SK-N-SH (cell line): ENCODE results near the gene AOAH. TPM values are rescaled to one million over a fixed set of nuclear protein-coding genes. Genes with fewer than 3 reads are reported as not detected.

Source experiments
- CTCF ChIA-PET: fragments of 300-600, 350-600 bp; formaldehyde crosslinking; extraction: SDS; loops from one replicate; lab custom pipeline; 2021; lab: Yijun Ruan, JAX
- POLR2A ChIA-PET: fragments of 350-600 bp; sonication (Branson Sonifier 250); formaldehyde crosslinking; extraction: SDS; loops from one replicate; lab custom pipeline; 2020; ENCODE audit warnings: antibody characterized with exemption, inconsistent platforms; lab: Yijun Ruan, JAX
- DNase-seq: peaks from one replicate; pipeline ENCODE4 v3.0.0; 2012
- H2AFZ ChIP-seq: fragments of 200-600 bp; sonication (generic); 2 replicates; pipeline ENCODE4 v1.8.1; 2016; ENCODE audit warnings: antibody characterized with exemption, mild to moderate bottlenecking, low read depth
- H3F3A ChIP-seq: fragments of 200-600 bp; sonication (generic); replicated peaks from 2 replicates; pipeline ENCODE3; 2016; ENCODE audit warnings: antibody characterized with exemption, mild to moderate bottlenecking; ENCODE audit not compliant: insufficient read depth
- H3K27ac ChIP-seq, 2 experiments: fragments of 200-500 bp in 1 of 2; fragments of 200-600 bp in 1 of 2; sonication (Bioruptor generic) in 1 of 2; sonication (generic), shearing (Covaris generic) in 1 of 2; 2 replicates each; pipeline versions ENCODE4 v1.5.1 to v1.6.1; 2014 to 2016; ENCODE audit warnings: low read depth in 2 of 2, inconsistent platforms in 1 of 2, low read length in 1 of 2, mild to moderate bottlenecking in 1 of 2, mixed read lengths in 1 of 2
- H3K27me3 ChIP-seq: fragments of 200-600 bp; sonication (generic), shearing (Covaris generic); 2 replicates; pipeline ENCODE4 v1.6.1; 2016; ENCODE audit warnings: mixed run types; ENCODE audit not compliant: insufficient read depth
- H3K36me3 ChIP-seq, 2 experiments: fragments of 200-500 bp in 1 of 2; fragments of 200-600 bp in 1 of 2; sonication (Bioruptor generic) in 1 of 2; sonication (generic) in 1 of 2; replicated peaks in 1 of 2; 2 replicates each; pipeline versions ENCODE3 to v1.5.1; 2014 to 2016; ENCODE audit warnings: low read length in 1 of 2, mild to moderate bottlenecking in 1 of 2; ENCODE audit not compliant: insufficient read depth in 2 of 2, control insufficient read depth in 1 of 2
- H3K4me1 ChIP-seq, 2 experiments: fragments of 200-500 bp in 1 of 2; fragments of 200-600 bp in 1 of 2; sonication (Bioruptor generic) in 1 of 2; sonication (generic), shearing (Covaris generic) in 1 of 2; 2 replicates each; pipeline versions ENCODE4 v1.5.1 to v1.6.1; 2014 to 2016; ENCODE audit warnings: low read depth in 1 of 2, low read length in 1 of 2, mixed run types in 1 of 2; ENCODE audit not compliant: insufficient read depth in 2 of 2, control insufficient read depth in 1 of 2
- H3K4me2 ChIP-seq: fragments of 200-600 bp; sonication (generic), shearing (Covaris generic); 2 replicates; pipeline ENCODE4 v1.6.1; 2017; ENCODE audit warnings: mixed run types
- H3K4me3 ChIP-seq, 2 experiments: fragments of 200-500 bp in 1 of 2; fragments of 200-600 bp in 1 of 2; sonication (Bioruptor generic) in 1 of 2; sonication (generic), shearing (Covaris generic) in 1 of 2; 2 replicates each; pipeline versions ENCODE4 v1.5.1 to v1.8.1; 2014 to 2016; ENCODE audit warnings: low read depth in 2 of 2, inconsistent platforms in 1 of 2, low read length in 1 of 2, mild to moderate bottlenecking in 1 of 2, mixed read lengths in 1 of 2, moderate library complexity in 1 of 2
- H3K79me2 ChIP-seq: fragments of 200-600 bp; sonication (generic); 2 replicates; pipeline ENCODE4 v1.8.1; 2017; ENCODE audit warnings: mild to moderate bottlenecking; ENCODE audit not compliant: insufficient read depth
- H3K9ac ChIP-seq: fragments of 200-600 bp; sonication (generic); 2 replicates; pipeline ENCODE4 v1.6.1; 2017; ENCODE audit warnings: mixed run types
- H3K9me2 ChIP-seq: fragments of 200-600 bp; sonication (generic); 2 replicates; pipeline ENCODE4 v1.6.1; 2017; ENCODE audit warnings: mixed run types
- H3K9me3 ChIP-seq: fragments of 200-600 bp; sonication (generic); 2 replicates; pipeline ENCODE4 v1.6.1; 2017; ENCODE audit warnings: mixed run types, mild to moderate bottlenecking, moderate library complexity
- H4K20me1 ChIP-seq: fragments of 200-600 bp; sonication (generic); 2 replicates; pipeline ENCODE4 v1.6.1; 2017; ENCODE audit warnings: mild to moderate bottlenecking, mixed run types; ENCODE audit not compliant: insufficient read depth
- FOSL2 ChIP-seq: IDR thresholded peaks from 2 replicates; pipeline ENCODE4 v1.4.0; 2012; ENCODE audit warnings: low read depth, mild to moderate bottlenecking, moderate library complexity, borderline replicate concordance
- GABPA ChIP-seq: IDR thresholded peaks from 2 replicates; pipeline ENCODE4 v1.4.0; 2012; ENCODE audit warnings: low read depth, mild to moderate bottlenecking
- MAX ChIP-seq: IDR thresholded peaks from 2 replicates; pipeline ENCODE4 v1.4.0; 2012; ENCODE audit warnings: low read depth
- MXI1 ChIP-seq: IDR thresholded peaks from 2 replicates; pipeline ENCODE4 v1.6.1; 2012; ENCODE audit warnings: mild to moderate bottlenecking, low read depth, low read length, improper control_type of control experiment
- NFIC ChIP-seq: IDR thresholded peaks from 2 replicates; pipeline ENCODE4 v1.4.0; 2012; ENCODE audit warnings: borderline replicate concordance
- POLR2AphosphoS5 ChIP-seq: IDR thresholded peaks from 2 replicates; pipeline ENCODE4 v1.6.1; 2012; ENCODE audit warnings: low read depth, low read length
- RXRA ChIP-seq: IDR thresholded peaks from 2 replicates; pipeline ENCODE4 v1.4.0; 2012; ENCODE audit warnings: low read depth, mild to moderate bottlenecking, borderline replicate concordance
- SIN3A ChIP-seq: IDR thresholded peaks from 2 replicates; pipeline ENCODE4 v1.6.1; 2012; ENCODE audit warnings: low read depth, mild to moderate bottlenecking, low read length, moderate library complexity, borderline replicate concordance
- TAF1 ChIP-seq: IDR thresholded peaks from 2 replicates; pipeline ENCODE4 v1.6.1; 2012; ENCODE audit warnings: low read depth, mild to moderate bottlenecking, low read length, moderate library complexity, borderline replicate concordance
- TCF12 ChIP-seq: IDR thresholded peaks from 2 replicates; pipeline ENCODE4 v1.4.0; 2012
- USF1 ChIP-seq: IDR thresholded peaks from 2 replicates; pipeline ENCODE4 v1.4.0; 2012; ENCODE audit warnings: low read depth, borderline replicate concordance
- YY1 ChIP-seq: IDR thresholded peaks from 2 replicates; pipeline ENCODE4 v1.4.0; 2012; ENCODE audit warnings: low read depth, mild to moderate bottlenecking
- WGBS: methylation state at CpG from one replicate; pipeline ENCODE4 v1.1.6; 2017; ENCODE audit warnings: low lambda C conversion rate; 5-methylcytosine and 5-hydroxymethylcytosine counted together
- polyA plus RNA-seq, 3 experiments: library from polyadenylated mRNA; depleted of rRNA; stranded (reverse); fragments of >200 nt; gene quantifications; 2 replicates each; pipeline ENCODE4 v1.2.3, GENCODE V29; 2012
- TF ChIP-seq, protein P1 (sequence below): fragments of 150-350 bp; IDR thresholded peaks from 2 replicates; pipeline ENCODE4 v1.6.1; 2016; ENCODE audit warnings: mild to moderate bottlenecking, low read depth, low read length
- TF ChIP-seq, protein P2 (sequence below): fragments of 200-600 bp; sonication (generic); IDR thresholded peaks from 2 replicates; pipeline ENCODE4 v1.6.1; 2017; ENCODE audit warnings: antibody characterized with exemption, mild to moderate bottlenecking, moderate library complexity
- TF ChIP-seq, protein P3 (sequence below): IDR thresholded peaks from 2 replicates; pipeline ENCODE4 v1.4.0; 2012; ENCODE audit warnings: low read depth, borderline replicate concordance
- TF ChIP-seq, protein P4 (sequence below): IDR thresholded peaks from 2 replicates; pipeline ENCODE4; 2012

Gene AOAH
- polyA plus RNA-seq, 1 of the 3 experiments (the other 2 are of a cell fraction), result not detected

GRCh38 chr7:36614959-36615358 lies 109.3 kb downstream of the AOAH start:
- Histone ChIP-seq H3K27ac (no peak overlapping the region), H3K4me2 (no peak overlapping the region)
- CTCF ChIA-PET, result interaction anchor here (0.6 to 1.9 kb wide), 2 partner anchors 12 to 34 kb away, joined by 4 read pairs; no protein-coding TSS in a partner anchor

GRCh38 chr7:36613031-36613614 lies 111.2 kb downstream of the AOAH start:
- Histone ChIP-seq H3K9me3 (no peaks in the 10 kb centered on the region), H3K27ac (no peak overlapping the region), H3K9ac (no peak overlapping the region), H3K27me3 (peaks cover 9% of the 10 kb centered on the region; the same call in 1 of the 2 replicates), H3K4me1 (no peaks in the 10 kb centered on the region; a peak in 2 of 4 replicates), H3K4me3 (no peak overlapping the region), H3K79me2 (no peaks in the 10 kb centered on the region), H3K4me2 (no peak overlapping the region), H2AFZ (no peak overlapping the region), H4K20me1 (no peaks in the 10 kb centered on the region), H3F3A (no peaks in the 10 kb centered on the region), H3K36me3 (no peaks in the 10 kb centered on the region), H3K9me2 (no peaks in the 10 kb centered on the region)
- ChIA-PET POLR2A (no interaction called here), CTCF (interaction anchor here (0.6 kb wide), 1 partner anchor 126 kb away, joined by 3 read pairs; no protein-coding TSS in a partner anchor)
- DNase-seq, result no peak
- WGBS, result 59% methylated on average over 4 of the region's 4 CpGs
- TF ChIP-seq NFIC (no peak), TCF12 (no peak), MAX (no peak), FOSL2 (no peak), POLR2AphosphoS5 (no peak), GABPA (no peak), SIN3A (no peak), YY1 (no peak), RXRA (no peak), TAF1 (no peak)
- TF ChIP-seq, protein P1, sequence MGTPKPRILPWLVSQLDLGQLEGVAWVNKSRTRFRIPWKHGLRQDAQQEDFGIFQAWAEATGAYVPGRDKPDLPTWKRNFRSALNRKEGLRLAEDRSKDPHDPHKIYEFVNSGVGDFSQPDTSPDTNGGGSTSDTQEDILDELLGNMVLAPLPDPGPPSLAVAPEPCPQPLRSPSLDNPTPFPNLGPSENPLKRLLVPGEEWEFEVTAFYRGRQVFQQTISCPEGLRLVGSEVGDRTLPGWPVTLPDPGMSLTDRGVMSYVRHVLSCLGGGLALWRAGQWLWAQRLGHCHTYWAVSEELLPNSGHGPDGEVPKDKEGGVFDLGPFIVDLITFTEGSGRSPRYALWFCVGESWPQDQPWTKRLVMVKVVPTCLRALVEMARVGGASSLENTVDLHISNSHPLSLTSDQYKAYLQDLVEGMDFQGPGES, result no peak
- TF ChIP-seq, protein P2, sequence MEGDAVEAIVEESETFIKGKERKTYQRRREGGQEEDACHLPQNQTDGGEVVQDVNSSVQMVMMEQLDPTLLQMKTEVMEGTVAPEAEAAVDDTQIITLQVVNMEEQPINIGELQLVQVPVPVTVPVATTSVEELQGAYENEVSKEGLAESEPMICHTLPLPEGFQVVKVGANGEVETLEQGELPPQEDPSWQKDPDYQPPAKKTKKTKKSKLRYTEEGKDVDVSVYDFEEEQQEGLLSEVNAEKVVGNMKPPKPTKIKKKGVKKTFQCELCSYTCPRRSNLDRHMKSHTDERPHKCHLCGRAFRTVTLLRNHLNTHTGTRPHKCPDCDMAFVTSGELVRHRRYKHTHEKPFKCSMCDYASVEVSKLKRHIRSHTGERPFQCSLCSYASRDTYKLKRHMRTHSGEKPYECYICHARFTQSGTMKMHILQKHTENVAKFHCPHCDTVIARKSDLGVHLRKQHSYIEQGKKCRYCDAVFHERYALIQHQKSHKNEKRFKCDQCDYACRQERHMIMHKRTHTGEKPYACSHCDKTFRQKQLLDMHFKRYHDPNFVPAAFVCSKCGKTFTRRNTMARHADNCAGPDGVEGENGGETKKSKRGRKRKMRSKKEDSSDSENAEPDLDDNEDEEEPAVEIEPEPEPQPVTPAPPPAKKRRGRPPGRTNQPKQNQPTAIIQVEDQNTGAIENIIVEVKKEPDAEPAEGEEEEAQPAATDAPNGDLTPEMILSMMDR, result no peak
- TF ChIP-seq, protein P3, sequence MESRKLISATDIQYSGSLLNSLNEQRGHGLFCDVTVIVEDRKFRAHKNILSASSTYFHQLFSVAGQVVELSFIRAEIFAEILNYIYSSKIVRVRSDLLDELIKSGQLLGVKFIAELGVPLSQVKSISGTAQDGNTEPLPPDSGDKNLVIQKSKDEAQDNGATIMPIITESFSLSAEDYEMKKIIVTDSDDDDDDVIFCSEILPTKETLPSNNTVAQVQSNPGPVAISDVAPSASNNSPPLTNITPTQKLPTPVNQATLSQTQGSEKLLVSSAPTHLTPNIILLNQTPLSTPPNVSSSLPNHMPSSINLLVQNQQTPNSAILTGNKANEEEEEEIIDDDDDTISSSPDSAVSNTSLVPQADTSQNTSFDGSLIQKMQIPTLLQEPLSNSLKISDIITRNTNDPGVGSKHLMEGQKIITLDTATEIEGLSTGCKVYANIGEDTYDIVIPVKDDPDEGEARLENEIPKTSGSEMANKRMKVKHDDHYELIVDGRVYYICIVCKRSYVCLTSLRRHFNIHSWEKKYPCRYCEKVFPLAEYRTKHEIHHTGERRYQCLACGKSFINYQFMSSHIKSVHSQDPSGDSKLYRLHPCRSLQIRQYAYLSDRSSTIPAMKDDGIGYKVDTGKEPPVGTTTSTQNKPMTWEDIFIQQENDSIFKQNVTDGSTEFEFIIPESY, result no peak

More at GRCh38 chr7:36614959-36615358, 109.3 kb downstream of the AOAH start:
- POLR2A ChIA-PET, result no interaction called here
- no peaks in the 10 kb centered on the region for H4K20me1 ChIP-seq
- no peak overlapping the region for H3K4me3 ChIP-seq
- DNase-seq, result no peak
- H2AFZ ChIP-seq, result no peak overlapping the region
- H3K9me2 ChIP-seq, result no peaks in the 10 kb centered on the region
- H3K36me3 ChIP-seq, result no peaks in the 10 kb centered on the region
- H3K79me2 ChIP-seq, result no peaks in the 10 kb centered on the region
- 46% methylated on average over 2 of the region's 2 CpGs for WGBS
- H3K27me3 ChIP-seq, result peaks cover 9% of the 10 kb centered on the region; the same call in 1 of the 2 replicates
- H3K9ac ChIP-seq, result no peak overlapping the region
- no peaks in the 10 kb centered on the region for H3F3A ChIP-seq
- H3K4me1 ChIP-seq, result no peaks in the 10 kb centered on the region; a peak in 2 of 4 replicates
- no peaks in the 10 kb centered on the region for H3K9me3 ChIP-seq
- TF ChIP-seq USF1, result no peak
- TF ChIP-seq MXI1, result no peak
- TF ChIP-seq, protein P4, sequence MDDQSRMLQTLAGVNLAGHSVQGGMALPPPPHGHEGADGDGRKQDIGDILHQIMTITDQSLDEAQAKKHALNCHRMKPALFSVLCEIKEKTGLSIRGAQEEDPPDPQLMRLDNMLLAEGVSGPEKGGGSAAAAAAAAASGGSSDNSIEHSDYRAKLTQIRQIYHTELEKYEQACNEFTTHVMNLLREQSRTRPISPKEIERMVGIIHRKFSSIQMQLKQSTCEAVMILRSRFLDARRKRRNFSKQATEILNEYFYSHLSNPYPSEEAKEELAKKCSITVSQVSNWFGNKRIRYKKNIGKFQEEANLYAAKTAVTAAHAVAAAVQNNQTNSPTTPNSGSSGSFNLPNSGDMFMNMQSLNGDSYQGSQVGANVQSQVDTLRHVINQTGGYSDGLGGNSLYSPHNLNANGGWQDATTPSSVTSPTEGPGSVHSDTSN, result no peak
- TF ChIP-seq, protein P1, result no peak
